G401 (cell line): ENCODE measurements around the gene HOXD9. TPM values are rescaled to one million over a fixed set of nuclear protein-coding genes. Genes with fewer than 3 reads are reported as not detected.

Experiments used
- DNase-seq: peaks from one replicate; pipeline ENCODE4 v3.0.0-alpha.2; 2015; ENCODE audit warnings: low spot score
- in situ Hi-C: cut with HindIII; loops from 2 replicates; pipeline ENCODE4 v1.10.0; 2016; ENCODE audit warnings: low sequenced_read_pairs, mixed read lengths
- total RNA-seq: library from RNA; depleted of rRNA; stranded (reverse); fragments of >200 nt; shearing (Covaris generic); gene quantifications from 2 replicates; pipeline ENCODE4 v1.2.3, GENCODE V29; 2014; rRNA removed

The HOXD9 gene
- 6.6 and 10.6 TPM in 2 replicates for total RNA-seq

DNA sequence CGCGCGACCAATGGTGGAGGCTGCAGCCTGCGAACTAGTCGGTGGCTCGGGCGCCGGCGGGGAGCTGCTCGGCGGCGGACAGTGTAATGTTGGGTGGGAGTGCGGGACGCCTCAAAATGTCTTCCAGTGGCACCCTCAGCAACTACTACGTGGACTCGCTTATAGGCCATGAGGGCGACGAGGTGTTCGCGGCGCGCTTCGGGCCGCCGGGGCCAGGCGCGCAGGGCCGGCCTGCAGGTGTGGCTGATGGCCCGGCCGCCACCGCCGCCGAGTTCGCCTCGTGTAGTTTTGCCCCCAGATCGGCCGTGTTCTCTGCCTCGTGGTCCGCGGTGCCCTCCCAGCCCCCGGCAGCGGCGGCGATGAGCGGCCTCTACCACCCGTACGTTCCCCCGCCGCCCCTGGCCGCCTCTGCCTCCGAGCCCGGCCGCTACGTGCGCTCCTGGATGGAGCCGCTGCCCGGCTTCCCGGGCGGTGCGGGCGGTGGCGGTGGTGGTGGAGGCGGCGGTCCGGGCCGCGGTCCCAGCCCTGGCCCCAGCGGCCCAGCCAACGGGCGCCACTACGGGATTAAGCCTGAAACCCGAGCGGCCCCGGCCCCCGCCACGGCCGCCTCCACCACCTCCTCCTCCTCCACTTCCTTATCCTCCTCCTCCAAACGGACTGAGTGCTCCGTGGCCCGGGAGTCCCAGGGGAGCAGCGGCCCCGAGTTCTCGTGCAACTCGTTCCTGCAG is at the start of gene HOXD9:
HOXD9 (plus strand) TSS at position 37 of the 728 bp plus-strand sequence; CDS start at position 87, 50 bp downstream.
- DNase-seq = no peak

DNA sequence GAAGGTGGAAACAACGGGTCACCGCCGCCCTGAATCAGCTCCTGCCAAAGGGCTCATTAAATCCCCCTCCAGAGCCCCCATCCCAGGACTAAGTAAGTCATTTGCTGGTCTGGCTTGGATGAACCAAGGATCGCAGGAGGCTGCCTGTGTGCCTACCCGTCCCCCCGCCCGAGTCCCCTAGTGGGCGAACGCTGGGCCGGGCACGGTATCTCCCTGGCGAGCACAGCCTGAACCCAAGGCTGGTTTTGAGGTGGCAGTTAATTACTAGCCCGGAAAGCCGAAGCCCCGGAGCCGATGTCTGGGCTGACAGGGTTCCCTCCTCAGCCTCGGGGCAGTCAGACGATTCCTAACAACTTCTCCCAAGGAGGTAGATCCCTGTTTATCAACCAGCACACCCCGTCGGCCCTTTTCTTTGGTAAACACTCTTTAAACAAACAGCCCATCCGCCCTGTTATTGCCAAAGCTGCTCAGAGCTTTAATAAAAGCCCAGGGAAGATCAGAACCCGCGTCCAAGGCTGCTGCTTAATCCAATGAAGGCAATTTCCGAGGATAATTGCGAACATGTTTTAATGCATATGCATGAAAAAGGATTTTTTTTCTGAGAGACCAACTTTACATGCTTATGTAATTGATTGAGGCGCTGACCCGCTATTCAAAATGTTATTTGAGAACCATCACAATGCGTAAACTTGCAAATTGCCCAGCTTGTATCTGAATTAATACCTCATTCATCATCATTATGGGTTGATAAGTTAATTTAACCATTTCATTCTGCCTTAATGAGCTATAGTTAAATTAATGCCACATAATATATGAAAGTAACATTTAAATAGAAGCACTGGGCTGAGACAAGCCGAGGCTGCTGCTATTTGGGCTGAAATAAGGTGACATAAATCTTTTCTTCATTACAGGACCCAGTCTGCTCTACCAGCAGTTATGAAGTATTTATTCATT is 49.3 kb upstream of the HOXD9 start:
- in situ Hi-C loops = no loop called here
- no peak for DNase-seq

More for the DNA sequence above, at the start of gene HOXD9:
- in situ Hi-C loops = no loop called here

DNA sequence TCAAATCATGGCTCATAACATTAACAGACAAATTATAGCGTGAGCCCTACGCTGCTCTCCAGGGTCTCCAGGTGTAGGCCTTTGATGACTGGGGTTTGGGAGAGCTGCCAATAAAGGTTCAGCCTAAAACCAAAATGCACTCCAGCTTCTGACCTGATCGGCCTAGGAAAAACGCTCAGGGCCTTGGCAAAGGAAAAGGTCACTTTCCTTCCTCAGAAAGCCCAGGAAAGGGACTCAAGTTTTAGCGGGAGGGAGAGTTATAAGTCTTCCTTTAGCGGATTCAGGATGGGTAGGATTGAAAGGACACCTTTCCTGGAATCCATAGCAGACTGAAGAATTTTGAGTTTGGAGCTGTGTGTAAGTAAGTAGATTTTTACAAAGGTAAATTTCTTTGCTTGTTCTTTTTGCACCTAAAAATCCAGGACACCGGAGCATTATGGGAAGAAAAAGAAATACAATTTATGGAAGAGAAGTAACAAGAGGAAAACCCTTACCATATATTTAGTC is 47.5 kb upstream of the HOXD9 start:
- in situ Hi-C loops = no loop called here
- DNase-seq = no peak

DNA sequence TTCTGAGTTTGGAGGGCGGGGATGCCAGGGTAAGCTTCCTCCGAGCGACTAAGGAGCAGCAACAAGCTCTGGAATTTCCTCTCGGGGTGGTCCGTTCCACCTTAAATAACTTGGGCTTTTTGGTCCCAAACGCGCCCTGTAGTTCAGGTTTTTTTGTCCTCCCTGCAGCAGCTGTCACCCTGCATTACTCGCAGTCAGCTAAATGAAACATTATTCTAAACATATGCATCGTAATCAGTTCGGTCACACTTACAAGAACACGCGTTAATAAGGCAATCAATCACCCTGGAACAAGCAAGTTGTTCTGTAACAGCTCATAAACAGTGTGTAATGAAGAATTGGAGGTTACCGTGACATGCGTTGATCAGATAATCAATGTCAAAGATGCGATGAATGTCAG is 47.0 kb upstream of the HOXD9 start:
- in situ Hi-C loops = no loop called here
- DNase-seq = no peak

DNA sequence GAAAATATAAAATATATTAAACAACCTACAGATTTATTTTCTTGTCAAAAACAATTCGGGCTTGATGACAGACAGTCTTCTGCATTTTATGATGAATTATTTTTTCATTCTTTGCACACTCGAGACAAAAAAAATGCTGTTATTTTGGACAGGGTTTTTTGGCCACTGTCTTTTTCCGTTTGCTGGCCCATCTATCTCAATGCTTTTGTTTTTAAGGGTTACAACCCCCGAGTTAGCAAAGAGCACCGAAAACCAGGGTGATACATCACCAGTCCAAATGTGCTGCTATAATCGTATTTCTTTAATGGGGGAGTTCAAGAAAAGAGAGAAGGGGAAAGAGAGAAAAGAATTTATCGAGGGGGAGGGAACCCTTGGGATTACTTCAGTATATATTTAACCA is 46.5 kb upstream of the HOXD9 start:
- DNase-seq = no peak
- in situ Hi-C loops = no loop called here

DNA sequence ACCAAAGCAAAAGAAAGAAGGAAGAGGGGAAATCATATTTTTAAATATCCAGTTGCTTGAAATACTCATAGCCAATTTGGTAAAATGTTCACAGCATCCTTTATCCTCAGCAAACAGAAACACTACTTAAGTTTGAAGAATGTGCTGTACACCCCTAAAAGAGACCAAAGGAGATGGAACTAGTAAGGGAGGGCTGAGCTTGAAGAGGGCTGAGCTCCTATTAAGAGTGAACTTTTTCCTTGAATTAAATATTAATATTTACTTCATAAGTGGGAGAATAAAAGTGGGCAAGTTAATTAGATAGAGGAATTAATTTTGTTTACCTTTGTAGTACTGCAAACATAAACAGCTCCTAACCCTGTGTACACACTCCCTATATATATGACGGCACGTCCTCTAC is 45.7 kb upstream of the HOXD9 start:
- in situ Hi-C loops = no loop called here
- no peak for DNase-seq

DNA sequence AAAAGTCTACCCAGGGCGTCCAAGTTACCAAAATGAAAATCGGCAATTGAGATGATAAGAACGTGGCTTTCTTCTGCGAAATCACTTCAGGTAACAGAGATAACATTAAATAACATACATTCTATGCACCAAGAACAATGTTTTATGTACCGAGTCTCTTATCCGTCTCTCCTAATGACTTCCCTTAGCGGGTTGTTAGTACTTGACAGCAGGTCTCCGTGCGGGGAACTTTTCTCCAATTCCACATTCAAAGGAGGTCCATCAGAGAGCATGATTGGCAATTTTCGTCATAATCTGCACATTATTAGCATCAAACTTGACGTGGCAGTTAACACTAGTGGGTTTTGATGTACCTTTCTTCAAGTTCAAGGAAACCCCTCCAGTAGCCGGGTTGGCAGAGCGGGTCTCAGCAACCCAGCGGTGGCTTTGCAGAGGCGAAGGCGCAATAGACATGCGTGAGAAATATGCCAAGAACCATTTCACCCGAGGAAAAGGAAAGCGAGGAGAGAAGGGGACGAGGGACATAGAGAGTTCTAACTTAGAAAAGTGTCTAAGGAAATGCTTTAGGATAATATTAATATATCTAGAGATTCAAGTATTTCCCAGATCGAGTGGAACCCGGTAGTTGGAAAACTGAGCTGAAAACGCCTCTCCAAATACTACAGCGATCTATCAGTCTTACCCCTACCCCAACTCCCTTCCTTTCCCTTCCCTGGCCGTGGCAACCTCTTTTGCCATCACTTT is 43.8 kb upstream of the HOXD9 start:
- DNase-seq = no peak
- in situ Hi-C loops = no loop called here

DNA sequence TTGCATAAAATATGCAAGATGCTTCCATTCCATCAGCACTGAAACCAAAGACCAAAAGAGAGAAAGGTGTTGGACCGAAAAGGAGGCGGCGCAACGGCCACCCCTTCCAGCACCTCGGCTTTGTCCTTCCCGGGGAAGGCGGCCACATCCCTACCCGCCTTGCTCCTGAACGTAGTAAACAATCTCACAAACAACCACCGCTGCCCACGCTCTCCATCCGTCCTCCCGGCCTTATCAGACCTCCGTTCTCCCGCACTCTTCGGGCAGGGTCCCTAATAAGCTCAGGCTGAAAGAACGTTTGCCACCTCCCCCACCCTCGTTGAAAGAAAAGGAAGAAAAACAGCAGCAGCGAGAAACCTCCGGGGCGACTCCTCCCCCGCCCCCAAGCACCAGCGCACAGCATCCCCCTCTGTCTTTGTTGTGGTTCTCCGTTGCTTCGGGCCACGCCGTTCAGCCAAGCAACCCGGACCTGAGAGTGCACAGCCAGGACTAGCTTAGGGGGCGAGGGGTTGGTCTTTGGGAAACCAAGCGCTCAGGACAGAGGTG is 43.2 kb upstream of the HOXD9 start:
- in situ Hi-C loops = no loop called here
- no peak for DNase-seq

DNA sequence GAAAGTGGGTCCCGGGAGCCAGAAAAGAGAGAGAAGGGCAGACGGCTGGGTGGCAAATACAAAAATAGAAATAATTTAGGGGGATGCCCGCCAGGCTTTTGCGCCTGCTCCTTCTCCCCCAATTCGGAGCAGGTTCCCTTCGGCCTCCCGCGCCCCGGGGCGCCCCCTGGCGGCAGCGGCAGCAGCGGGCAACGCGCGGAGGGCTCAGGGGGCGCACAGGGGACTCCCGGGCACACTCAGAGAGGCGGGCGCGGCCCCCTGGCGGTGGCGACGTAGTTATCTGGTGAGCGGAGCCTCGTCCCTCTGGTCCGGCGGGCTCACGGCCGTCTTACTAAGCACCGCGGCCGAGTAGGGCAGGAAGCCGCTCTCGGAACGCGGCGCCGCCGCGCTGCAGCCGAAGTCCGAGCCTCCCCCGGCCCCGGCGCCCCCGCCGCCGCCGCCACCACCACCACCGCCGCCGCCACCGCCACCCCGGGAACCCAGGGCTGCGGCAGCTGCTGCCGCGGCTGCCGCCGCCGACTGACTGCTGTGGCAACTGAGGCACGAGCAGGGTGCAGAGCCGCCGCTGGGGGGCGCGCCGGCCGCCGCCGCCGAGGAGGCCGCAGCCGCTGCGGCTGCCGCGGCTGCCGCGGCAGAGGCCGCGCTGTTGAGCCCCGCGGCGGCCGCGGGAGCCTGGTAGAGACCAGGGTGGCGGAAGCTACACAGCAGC is 42.5 kb upstream of the HOXD9 start:
- DNase-seq = no peak
- in situ Hi-C loops = no loop called here

DNA sequence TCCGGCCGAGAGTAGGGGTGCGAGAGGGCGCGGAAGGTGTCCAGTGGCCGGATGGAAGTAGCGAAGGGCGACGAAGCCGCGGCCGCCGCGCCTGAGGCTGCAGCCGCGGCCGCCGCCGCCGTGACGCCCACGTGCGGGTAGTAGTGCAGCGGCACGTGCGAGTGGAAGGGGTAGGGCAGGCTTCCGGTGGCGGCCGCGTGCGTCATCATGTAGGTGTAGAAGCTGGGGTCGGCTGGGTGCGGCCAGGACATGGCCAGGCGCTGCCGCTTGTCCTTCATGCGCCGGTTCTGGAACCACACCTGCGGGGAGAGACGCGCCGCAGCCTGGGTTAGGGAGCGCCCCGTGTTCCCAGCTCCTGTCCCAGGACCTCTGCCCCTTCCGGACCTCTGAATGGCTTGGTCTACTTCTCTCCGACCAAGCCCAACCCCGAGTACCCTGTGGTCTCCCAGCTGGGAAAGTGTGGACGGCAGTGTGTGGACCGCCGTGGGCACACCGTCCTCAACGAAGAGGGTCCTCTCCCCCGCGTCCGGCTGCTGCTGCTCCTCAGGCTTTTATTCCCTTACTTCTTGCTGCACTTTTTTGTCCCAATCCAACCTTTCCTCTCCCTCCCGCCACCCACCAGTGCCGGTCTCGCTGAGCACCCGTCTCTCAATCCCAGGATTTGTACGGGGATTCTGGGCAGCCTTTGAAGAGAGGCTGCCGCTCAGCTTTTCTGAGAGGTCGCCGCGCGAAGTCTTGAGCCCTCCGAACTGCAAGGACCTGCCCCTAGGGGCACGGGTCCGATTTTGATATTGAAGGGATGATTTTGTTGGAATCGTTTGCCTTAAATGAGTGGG is 41.8 kb upstream of the HOXD9 start:
- no peak for DNase-seq
- in situ Hi-C loops = no loop called here

DNA sequence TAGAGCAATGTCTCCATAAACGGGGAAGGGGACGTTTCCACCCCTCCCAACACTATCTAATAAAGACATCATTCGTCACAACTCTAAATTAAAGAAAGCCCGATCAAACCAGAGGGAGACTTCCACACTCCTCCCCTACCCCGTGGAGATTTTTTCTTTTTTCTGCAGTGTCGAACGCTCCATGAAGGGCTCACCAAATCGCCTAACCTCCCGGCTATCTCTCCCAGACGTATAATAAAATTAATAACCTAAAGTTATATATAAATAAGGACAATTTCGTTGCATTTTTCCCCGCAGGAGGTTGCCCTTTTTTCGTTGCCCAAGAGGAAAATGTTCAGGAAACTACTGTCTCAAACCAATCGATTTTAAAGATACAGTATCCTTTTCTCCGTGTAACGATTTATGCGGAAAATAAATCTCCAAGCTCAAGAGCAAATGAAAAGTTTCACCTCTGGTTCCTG is 41.1 kb upstream of the HOXD9 start:
- in situ Hi-C loops = no loop called here
- no peak for DNase-seq

DNA sequence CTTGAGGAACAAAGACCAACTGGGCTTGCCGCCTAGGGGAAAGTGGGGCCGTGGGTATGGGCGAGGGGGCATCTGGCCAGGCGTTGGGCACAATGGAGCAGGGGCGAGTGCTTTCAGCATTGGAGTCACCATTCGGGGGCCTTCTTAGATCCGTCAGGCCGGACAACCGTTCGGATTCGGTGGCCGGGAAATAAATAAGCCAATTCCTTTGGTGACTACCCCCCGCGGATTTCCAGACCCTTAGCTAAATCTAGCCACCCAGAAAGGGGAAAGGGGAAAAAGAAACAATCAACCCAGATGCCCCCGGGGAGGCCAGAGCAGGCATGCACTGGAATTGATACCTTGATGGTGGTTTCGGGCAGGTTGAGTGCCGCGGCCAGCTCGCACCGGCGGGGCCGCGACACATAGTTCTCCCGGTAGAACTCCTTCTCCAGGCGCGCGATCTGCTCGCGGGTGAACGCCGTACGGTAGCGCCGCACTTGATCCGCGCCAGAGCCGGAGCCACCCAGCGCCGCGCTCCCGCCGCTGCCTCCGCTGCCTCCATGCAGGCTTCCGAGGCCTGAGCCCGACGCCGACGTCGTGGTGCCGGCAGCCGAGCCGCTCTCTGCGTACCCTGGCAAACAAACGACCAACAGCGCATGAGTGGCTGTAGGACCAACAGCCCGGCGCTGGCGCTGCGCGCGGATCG is 40.5 kb upstream of the HOXD9 start:
- DNase-seq = no peak
- in situ Hi-C loops = no loop called here

DNA sequence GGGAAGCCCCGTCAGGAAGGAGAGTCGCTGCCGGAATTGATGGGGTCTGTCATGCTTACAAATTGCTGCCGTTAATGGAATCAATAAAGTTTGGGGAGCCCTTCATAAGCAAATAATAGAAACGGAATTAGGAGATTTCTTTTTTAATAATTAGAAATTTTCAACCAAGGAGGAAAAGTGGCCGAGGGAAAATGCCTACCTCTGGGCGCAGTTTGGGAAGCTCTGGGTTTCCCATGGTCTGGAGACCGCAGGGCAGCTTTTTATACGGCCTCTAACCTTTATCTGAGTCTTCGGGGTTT is 40.0 kb upstream of the HOXD9 start:
- DNase-seq = no peak
- in situ Hi-C loops = no loop called here

DNA sequence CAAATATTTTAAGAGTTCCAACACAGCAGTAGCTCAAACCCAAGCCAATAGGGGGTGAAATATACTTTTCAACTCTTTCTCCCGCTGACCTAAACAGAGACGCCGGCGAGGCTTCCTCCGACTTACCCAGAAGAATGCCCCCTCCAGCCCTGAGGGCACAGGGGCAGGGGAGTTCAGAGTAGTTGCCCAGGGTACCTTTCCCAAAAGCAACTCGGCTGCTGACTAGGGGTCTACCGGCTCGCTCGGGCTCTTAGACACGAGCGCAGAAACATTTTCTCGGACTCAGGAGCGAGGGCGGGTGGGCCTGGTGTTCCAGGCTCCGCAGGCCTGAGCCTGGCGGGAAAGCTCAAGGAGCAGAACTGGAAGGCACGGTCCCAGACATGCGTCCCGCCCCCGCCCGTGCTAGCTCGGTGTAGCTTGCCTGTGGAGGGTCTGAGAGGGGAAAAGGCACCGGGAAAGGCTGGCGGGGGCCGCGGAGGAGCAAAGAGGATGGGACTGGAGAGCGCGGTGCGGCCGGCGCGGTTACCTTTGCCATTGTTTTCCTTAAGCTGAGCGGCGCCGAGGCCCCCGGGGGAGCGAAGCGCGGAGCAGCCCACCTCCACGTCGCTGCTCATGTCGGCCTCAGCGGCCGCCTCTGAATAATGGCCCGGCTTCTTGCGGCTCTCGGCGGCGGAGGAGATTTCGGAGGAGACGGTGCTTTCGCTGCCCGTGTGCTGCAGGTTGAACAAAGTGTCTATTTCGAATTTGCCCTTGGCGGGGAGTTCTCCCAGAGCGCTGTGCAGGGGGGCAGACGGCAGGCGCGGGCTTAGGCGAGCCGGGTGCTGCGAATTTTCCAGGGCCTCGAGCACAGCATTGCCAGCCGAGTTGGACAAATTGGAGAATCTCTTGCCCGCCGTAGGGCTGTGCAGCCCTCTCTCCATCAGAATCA is 39.4 kb upstream of the HOXD9 start:
- in situ Hi-C loops = no loop called here
- no peak for DNase-seq

DNA sequence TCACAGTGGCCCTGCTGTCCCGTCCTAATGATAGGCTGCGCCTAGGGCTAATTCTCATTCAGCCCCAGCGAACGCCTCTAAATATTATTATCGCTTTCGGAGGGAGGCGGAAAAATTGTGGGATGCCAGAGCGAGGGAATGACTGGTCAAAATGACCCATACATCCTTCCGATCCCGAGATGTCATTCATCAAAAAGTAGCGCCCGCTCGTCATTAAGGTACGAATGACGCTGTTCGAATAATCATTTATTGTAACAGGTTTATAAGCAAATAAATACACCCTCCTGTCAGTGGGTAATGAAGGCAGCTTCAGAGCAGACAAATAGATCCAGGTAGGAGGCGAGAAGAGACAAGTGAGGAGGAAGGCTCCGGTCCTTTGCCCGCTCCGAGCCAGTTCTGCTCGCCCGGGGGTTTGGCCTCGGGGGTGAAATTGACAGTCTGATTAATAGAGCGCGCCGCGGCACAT is 38.7 kb upstream of the HOXD9 start, which contains the start of gene EVX2:
EVX2 (minus strand) TSS at position 167 of the 466 bp plus-strand sequence. CDS start 186 bp downstream, outside the sequence.
- no peak for DNase-seq
- in situ Hi-C loops = no loop called here

DNA sequence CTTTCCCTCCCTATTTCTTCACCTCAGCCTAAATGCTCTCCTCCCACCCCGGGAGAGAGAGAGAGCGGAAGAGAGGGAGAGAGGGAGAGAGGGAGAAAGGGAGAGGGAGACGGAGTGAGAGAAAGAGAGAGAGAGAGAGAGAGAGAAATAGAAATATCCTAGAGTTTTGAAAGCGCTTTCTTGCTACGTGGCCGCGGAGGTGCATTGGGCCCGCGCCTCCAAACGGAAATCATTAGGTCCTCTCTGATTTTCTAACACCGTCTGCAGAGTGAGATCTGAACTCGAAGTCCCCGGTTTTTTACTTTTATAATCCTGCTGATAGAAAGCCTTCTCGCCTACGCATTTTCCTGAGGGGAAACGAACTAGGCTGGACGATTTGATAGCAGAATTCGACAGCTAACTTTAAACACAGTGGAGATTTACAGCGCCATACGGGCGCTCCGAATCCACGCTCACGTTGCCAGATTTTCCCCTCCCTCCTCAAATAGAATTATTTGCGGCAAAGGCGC is 37.9 kb upstream of the HOXD9 start:
- DNase-seq = no peak
- in situ Hi-C loops = no loop called here
